ENCODE measurements around the gene SLIT1.

DNA sequence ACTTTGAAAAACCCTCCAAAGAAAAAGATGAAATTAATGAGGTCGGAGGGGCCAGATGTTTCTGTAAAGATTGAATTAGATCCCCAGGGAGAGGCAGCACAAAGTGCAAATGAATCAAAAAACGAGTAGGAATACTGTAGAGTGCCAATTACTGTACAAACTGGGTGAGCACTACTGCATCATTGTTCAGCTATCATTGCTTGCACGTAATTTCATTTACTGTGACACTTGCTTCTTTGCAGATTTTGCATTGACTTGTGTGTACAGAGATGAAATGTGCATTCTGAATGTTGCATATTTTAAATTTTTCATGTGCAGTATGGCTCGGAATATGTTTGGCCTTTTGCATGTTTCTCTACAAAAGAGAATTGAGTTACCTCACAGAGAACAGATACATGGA, 230.0 kb downstream of the SLIT1 start:
- TF ChIP-seq, protein P1, sequence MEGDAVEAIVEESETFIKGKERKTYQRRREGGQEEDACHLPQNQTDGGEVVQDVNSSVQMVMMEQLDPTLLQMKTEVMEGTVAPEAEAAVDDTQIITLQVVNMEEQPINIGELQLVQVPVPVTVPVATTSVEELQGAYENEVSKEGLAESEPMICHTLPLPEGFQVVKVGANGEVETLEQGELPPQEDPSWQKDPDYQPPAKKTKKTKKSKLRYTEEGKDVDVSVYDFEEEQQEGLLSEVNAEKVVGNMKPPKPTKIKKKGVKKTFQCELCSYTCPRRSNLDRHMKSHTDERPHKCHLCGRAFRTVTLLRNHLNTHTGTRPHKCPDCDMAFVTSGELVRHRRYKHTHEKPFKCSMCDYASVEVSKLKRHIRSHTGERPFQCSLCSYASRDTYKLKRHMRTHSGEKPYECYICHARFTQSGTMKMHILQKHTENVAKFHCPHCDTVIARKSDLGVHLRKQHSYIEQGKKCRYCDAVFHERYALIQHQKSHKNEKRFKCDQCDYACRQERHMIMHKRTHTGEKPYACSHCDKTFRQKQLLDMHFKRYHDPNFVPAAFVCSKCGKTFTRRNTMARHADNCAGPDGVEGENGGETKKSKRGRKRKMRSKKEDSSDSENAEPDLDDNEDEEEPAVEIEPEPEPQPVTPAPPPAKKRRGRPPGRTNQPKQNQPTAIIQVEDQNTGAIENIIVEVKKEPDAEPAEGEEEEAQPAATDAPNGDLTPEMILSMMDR (IDR thresholded peaks at IDR 0.05): no peak
- no peak for TF ChIP-seq POLR2A (IDR thresholded peaks at IDR 0.05)
